GM13977 (cell line): ENCODE measurements around the gene CHL1.
A peak's percentile ranks its signal among the peaks of the same experiment; 100 is the strongest.

ENCODE experiments used
- DNase-seq: peaks from one replicate; pipeline ENCODE4 v3.0.0; 2012; ENCODE audit warnings: low spot score
- in situ Hi-C: fragments of 300-500 bp; cut with MboI; formaldehyde crosslinking; loops from one replicate; pipeline ENCODE4 v1.12.0; 2022; ENCODE audit warnings: low sequenced_read_pairs, low pct_unique_long_range_greater_than_20kb, mixed read lengths, inconsistent platforms; ENCODE audit not compliant: unreplicated experiment
- TF ChIP-seq, protein P1 (sequence below): IDR thresholded peaks from 2 replicates; pipeline ENCODE4 v1.5.1; 2012; ENCODE audit warnings: mild to moderate bottlenecking, control low read depth; ENCODE audit not compliant: insufficient read depth; ENCODE audit errors: extremely low read depth, missing control alignments

CHL1 gene

DNA sequence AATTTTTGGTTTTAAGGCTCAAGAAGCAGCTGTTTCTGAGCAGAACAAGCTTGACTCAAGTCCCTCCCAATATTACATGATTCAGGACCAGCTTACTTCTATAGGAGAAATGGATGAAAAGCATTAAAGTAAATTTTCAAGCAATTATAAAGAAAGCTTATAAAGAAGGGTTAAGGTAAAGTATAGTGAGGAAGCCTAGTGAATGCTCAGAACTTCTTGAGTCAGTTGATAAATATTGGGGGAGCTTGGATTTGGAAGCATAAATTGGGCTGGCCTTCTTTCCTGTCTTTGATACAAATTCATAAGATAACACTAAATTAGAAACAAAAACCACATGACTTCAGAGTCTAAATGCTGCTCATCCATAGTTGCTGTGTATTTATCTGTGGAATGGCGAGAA, 156.0 kb downstream of the CHL1 start:
- DNase-seq: no peak
- in situ Hi-C loops: no loop called here
- TF ChIP-seq, protein P1, sequence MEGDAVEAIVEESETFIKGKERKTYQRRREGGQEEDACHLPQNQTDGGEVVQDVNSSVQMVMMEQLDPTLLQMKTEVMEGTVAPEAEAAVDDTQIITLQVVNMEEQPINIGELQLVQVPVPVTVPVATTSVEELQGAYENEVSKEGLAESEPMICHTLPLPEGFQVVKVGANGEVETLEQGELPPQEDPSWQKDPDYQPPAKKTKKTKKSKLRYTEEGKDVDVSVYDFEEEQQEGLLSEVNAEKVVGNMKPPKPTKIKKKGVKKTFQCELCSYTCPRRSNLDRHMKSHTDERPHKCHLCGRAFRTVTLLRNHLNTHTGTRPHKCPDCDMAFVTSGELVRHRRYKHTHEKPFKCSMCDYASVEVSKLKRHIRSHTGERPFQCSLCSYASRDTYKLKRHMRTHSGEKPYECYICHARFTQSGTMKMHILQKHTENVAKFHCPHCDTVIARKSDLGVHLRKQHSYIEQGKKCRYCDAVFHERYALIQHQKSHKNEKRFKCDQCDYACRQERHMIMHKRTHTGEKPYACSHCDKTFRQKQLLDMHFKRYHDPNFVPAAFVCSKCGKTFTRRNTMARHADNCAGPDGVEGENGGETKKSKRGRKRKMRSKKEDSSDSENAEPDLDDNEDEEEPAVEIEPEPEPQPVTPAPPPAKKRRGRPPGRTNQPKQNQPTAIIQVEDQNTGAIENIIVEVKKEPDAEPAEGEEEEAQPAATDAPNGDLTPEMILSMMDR: no peak

DNA sequence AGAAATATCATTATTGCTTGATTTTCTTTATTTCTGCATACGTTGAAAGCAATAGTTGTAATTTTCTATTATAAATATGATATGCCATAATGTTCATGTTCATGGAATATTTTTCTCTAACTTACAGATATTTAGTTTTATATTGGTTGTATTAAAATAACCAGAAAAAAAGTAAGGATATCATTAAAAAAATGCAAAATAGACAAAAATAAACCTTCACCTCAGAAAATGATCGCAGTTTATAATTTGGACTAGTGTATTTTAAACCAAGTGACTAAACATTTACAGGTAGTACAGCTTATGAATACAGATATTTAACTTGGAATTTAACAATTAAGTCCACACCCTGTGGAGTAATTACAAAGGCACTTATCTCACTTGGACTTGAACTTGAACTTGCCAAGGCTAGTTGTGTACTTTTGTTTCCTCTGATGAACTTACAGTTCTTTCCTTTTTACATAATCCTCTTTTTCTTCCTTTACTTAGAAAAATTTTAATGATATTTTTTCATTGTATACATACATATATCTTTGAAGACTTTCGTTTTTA, 156.7 kb downstream of the CHL1 start:
- no peak for DNase-seq
- TF ChIP-seq, protein P1: no peak
- in situ Hi-C loops: no loop called here

DNA sequence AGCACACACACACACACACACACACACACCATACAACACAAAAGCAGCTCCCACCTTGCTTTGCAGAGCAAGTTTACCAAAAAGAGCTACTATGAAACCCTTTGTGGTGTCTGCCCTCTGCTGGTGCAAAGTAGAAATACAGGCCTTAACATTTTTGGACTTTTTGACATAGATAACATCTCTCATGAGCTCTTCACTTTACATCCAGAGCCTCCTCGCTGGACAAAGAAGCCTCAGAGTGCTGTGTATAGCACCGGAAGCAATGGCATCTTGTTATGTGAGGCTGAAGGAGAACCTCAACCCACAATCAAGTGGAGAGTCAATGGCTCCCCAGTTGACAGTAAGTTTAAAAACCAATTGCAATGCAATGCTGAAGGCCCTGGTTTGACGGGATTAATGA, 157.9 kb downstream of the CHL1 start:
- in situ Hi-C loops: no loop called here
- DNase-seq: peak; percentile 22

DNA sequence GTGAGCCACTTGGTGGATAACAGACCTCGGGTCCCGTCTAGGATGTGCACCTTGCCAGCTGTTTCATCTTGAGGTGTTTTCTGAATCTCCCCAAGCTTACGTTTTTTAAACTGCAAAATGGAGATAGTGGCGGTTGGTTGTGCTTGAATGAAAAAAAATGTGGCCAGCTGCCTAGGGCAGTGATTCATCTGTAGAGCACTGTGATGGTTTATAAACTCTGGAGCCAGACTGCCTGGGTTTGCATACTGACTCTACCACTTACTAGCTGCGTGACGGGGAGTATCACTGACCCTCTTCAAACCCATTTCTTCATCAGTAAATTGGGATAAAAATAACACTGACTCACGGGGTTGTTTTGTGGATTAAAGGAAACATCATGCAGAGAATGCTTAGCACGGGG, 159.1 kb downstream of the CHL1 start:
- TF ChIP-seq, protein P1: no peak
- DNase-seq: no peak
- in situ Hi-C loops: no loop called here

More for the DNA sequence above, 157.9 kb downstream of the CHL1 start:
- TF ChIP-seq, protein P1: peak; percentile 77

DNA sequence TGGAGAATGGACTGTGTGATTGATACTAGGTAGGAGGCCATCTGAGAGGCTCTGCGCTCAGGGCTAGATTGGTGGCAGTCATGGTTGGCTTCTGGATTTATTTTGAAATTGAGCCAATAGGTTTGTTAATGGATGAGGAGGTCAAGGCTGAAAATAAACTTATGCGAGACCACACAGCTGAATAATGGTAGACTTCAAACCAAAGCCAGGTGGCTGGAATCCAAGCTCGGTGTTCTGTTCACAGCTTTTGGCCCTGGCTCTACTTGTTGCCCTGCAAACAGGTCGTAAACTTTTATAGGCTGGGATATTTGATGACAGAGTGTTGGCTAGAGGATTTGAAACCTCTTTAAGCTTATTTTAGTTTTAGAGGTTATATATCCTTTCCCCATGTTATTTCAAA, 160.4 kb downstream of the CHL1 start:
- in situ Hi-C loops: no loop called here
- TF ChIP-seq, protein P1: no peak
- no peak for DNase-seq

DNA sequence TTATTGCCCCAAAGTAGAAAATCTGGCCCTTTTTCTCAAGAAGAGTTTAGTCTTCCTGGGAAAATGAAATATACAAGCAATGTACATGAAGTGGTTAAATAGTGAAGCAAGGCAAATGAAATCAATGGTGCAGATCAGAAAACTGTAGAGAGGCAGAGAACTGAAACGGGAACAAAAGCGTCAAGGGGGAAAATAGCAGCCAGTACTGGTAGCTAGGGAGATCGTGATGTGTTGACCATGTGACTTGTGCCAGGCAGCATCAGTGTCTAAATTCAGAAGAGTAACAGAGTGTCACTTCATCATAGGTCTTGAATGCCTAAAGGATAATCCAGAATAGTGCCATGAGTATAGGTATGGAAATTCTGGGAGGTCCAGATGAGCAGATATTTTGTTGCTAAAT, 163.1 kb downstream of the CHL1 start:
- peak; percentile 3 for DNase-seq
- TF ChIP-seq, protein P1: no peak
- in situ Hi-C loops: no loop called here
